PC-3 (cell line): ENCODE results near the gene KIR2DL4.

Experiments
- EZH2 ChIP-seq: fragments of 300-600 bp; sonication (generic); IDR thresholded peaks from one replicate; pipeline ENCODE4 v1.6.1; 2017; ENCODE audit warnings: antibody characterized with exemption, mild to moderate bottlenecking, low read length; ENCODE audit not compliant: unreplicated experiment
- EZH2phosphoT487 ChIP-seq: fragments of 300-600 bp; sonication (generic); IDR thresholded peaks from 2 replicates; pipeline ENCODE4 v1.6.1; 2018; ENCODE audit warnings: mild to moderate bottlenecking, antibody characterized with exemption, low read length, borderline replicate concordance
- TF ChIP-seq, protein P1 (sequence below): fragments of 300-600 bp; sonication (generic); conservative IDR thresholded peaks from 2 replicates; pipeline ENCODE4 v1.5.1; 2017; ENCODE audit warnings: antibody characterized with exemption, low read depth, mild to moderate bottlenecking, low read length

DNA sequence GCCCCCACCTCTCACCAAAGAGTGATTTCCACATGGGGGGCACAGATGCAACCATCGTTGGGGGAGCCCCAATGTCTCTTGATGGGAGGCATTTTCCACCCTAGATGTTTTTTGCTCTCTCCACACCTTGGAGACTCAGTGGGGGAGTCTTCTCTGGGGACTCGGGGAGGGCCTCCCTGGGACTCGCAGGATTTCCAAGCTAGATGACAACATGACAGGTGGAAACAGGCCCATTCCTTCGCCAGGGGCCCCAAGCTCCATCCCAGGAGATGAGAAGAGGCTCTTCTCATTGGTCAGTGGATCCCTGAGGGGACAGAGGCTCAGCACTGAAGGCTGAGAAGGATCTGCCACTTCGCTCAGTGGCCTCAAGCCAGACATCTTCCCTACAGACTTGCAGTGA, 12.7 kb upstream of the KIR2DL4 start:
- TF ChIP-seq, protein P1, sequence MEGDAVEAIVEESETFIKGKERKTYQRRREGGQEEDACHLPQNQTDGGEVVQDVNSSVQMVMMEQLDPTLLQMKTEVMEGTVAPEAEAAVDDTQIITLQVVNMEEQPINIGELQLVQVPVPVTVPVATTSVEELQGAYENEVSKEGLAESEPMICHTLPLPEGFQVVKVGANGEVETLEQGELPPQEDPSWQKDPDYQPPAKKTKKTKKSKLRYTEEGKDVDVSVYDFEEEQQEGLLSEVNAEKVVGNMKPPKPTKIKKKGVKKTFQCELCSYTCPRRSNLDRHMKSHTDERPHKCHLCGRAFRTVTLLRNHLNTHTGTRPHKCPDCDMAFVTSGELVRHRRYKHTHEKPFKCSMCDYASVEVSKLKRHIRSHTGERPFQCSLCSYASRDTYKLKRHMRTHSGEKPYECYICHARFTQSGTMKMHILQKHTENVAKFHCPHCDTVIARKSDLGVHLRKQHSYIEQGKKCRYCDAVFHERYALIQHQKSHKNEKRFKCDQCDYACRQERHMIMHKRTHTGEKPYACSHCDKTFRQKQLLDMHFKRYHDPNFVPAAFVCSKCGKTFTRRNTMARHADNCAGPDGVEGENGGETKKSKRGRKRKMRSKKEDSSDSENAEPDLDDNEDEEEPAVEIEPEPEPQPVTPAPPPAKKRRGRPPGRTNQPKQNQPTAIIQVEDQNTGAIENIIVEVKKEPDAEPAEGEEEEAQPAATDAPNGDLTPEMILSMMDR: no peak
- no peak for TF ChIP-seq EZH2
- TF ChIP-seq EZH2phosphoT487: no peak
